NCI-H2029 treated with DMSO at 0.1 percent for 48 hours (cell line): ENCODE results near the gene NEDD9.
A peak's percentile ranks its signal among the peaks of the same experiment; 100 is the strongest.

Source experiments
- DNase-seq: peaks from one replicate; lab custom pipeline; 2025; lab: John Stamatoyannopoulos, UW

Gene NEDD9

GRCh38 chr6:11232193-11232769 lies at the start of gene NEDD9:
NEDD9 (minus strand) TSS chr6:11232668; CDS start chr6:11232515, 153 bp downstream.
- DNase-seq = peak; percentile 97

GRCh38 chr6:11282245-11282644 lies 49.8 kb upstream of the NEDD9 start:
- no peak for DNase-seq

GRCh38 chr6:11280394-11280793 lies 47.9 kb upstream of the NEDD9 start:
- DNase-seq = no peak

GRCh38 chr6:11279284-11279689 lies 46.8 kb upstream of the NEDD9 start:
- no peak for DNase-seq

- no peak for DNase-seq
Measured at GRCh38 chr6:11278207-11278559, 45.7 kb upstream of the NEDD9 start.

GRCh38 chr6:11277275-11278206 lies 45.1 kb upstream of the NEDD9 start:
- peak; percentile 27 for DNase-seq

GRCh38 chr6:11276911-11277274 lies 44.4 kb upstream of the NEDD9 start:
- DNase-seq = no peak

GRCh38 chr6:11276228-11276627 lies 43.8 kb upstream of the NEDD9 start:
- DNase-seq = no peak

GRCh38 chr6:11275598-11275997 lies 43.1 kb upstream of the NEDD9 start:
- DNase-seq = peak; percentile 41

GRCh38 chr6:11273406-11274065 lies 41.1 kb upstream of the NEDD9 start:
- DNase-seq = no peak

- peak; percentile 94 for DNase-seq
Measured at GRCh38 chr6:11272491-11273192, 40.2 kb upstream of the NEDD9 start.

GRCh38 chr6:11271228-11272020 lies 39.0 kb upstream of the NEDD9 start:
- peak; percentile 22 for DNase-seq

- DNase-seq = peak; percentile 69
Measured at GRCh38 chr6:11270030-11271027, 37.9 kb upstream of the NEDD9 start.

GRCh38 chr6:11268978-11269377 lies 36.5 kb upstream of the NEDD9 start:
- no peak for DNase-seq

- no peak for DNase-seq
Measured at GRCh38 chr6:11266926-11267325, 34.5 kb upstream of the NEDD9 start.

GRCh38 chr6:11265932-11266331 lies 33.5 kb upstream of the NEDD9 start:
- DNase-seq = no peak

- no peak for DNase-seq
Measured at GRCh38 chr6:11264100-11264499, 31.6 kb upstream of the NEDD9 start.

- peak; percentile 83 for DNase-seq
Measured at GRCh38 chr6:11263291-11263775, 30.9 kb upstream of the NEDD9 start.

GRCh38 chr6:11262242-11262641 lies 29.8 kb upstream of the NEDD9 start:
- no peak for DNase-seq
